ENCODE data around the gene TAS2R43. TPM values are rescaled to one million over a fixed set of nuclear protein-coding genes. Genes with fewer than 3 reads are reported as not detected.

Gene TAS2R43
- total RNA-seq, 1 donor from 2014 or later, result 1.5 TPM

Other genes with a start within 250 kb of the TAS2R43 start
- 7.5 TPM for gene PRR4, start 242.8 kb downstream of the TAS2R43 start, total RNA-seq (ENCODE audit: unreplicated experiment)
- 33.3 TPM for gene PRH1, start 208.1 kb downstream of the TAS2R43 start, total RNA-seq (ENCODE audit: unreplicated experiment)
- 2.0 TPM for gene TAS2R13, start 182.8 kb downstream of the TAS2R43 start, total RNA-seq (ENCODE audit: unreplicated experiment)
- not detected for gene PRH2, start 163.1 kb downstream of the TAS2R43 start, total RNA-seq (ENCODE audit: unreplicated experiment)
- gene TAS2R14, start 153.1 kb downstream of the TAS2R43 start, total RNA-seq (ENCODE audit: unreplicated experiment), result 3.3 TPM
- 1.3 TPM for gene TAS2R50, start 105.4 kb downstream of the TAS2R43 start, total RNA-seq (ENCODE audit: unreplicated experiment)
- 3.4 TPM for gene TAS2R20, start 94.0 kb downstream of the TAS2R43 start, total RNA-seq (ENCODE audit: unreplicated experiment)
- gene TAS2R19, start 69.7 kb downstream of the TAS2R43 start, total RNA-seq (ENCODE audit: unreplicated experiment), result 7.9 TPM
- 5.7 TPM for gene TAS2R31, start 60.9 kb downstream of the TAS2R43 start, total RNA-seq (ENCODE audit: unreplicated experiment)
- 3.3 TPM for gene TAS2R46, start 30.0 kb downstream of the TAS2R43 start, total RNA-seq (ENCODE audit: unreplicated experiment)
- gene TAS2R30, start 42.3 kb upstream of the TAS2R43 start, total RNA-seq (ENCODE audit: unreplicated experiment), result 5.1 TPM
- gene SMIM10L1, start 78.9 kb upstream of the TAS2R43 start, total RNA-seq (ENCODE audit: unreplicated experiment), result 12.0 TPM
- gene TAS2R42, start 94.6 kb upstream of the TAS2R43 start, total RNA-seq (ENCODE audit: unreplicated experiment), result not detected
- gene PRB3, start 177.4 kb upstream of the TAS2R43 start, total RNA-seq (ENCODE audit: unreplicated experiment), result not detected
- not detected for gene PRB4, start 218.1 kb upstream of the TAS2R43 start, total RNA-seq (ENCODE audit: unreplicated experiment)